ENCODE measurements around the gene CLDN4.
"Not testable (repeated sequence)": the region's sequence is repeated elsewhere in the genome, so short reads cannot be mapped to it uniquely, and the experiment has no call there.

The CLDN4 gene

DNA sequence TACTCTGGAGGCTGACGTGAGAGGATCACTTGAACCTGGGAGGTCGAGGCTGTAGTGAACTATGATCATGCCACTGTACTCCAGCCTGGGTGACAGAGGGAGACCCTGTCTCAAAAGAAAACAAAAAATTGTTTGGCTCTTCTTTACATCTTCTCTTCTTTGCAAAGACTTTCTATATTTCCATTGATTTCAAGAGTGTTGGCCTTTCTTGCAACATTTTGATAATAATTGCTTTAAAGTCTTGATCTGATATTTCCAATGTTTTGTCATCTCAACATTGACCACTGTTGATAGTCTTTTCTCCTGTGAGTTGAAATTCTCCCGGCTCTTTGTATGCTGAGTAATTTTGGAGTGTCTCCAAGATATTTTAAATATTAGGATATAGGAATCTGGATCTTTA is 17.8 kb upstream of the CLDN4 start:
- H3K9ac ChIP-seq (ENCODE audit: low read depth, low read length): no peak overlapping the region
- no peaks in the 10 kb centered on the region for H3K9me3 ChIP-seq (ENCODE audit: control insufficient read depth, insufficient read depth, low read length)
- H3K4me1 ChIP-seq (ENCODE audit: insufficient read depth, low read length): peaks cover 4% of the 10 kb centered on the region; the same call in 1 of the 2 replicates
- no peaks in the 10 kb centered on the region for H3K36me3 ChIP-seq (ENCODE audit: insufficient read depth, low read length)

DNA sequence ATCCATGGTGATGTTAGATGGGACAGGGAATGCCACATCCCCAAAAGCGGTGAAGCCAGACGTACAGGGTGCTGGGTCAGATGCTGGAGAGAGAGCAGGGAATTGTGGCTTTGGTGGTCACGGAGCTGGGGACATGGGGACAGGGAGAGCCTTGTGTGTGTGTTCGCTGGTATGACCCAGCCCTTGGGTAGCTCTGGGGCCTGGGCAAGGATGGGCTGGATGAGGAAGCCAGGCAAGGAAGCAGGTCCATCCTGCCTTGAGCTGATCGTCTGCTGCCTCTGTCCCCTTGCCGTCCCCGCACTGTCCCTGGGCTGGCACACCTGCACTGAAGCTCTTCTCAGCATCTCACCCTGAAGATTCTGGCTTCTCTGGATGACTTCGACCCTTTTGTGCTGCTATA is 15.4 kb upstream of the CLDN4 start:
- H3K9me3 ChIP-seq (ENCODE audit: control insufficient read depth, insufficient read depth, low read length): no peaks in the 10 kb centered on the region
- no peaks in the 10 kb centered on the region for H3K4me1 ChIP-seq (ENCODE audit: insufficient read depth, low read length)
- no peak overlapping the region for H3K9ac ChIP-seq (ENCODE audit: low read depth, low read length)
- H3K36me3 ChIP-seq (ENCODE audit: insufficient read depth, low read length): no peaks in the 10 kb centered on the region

DNA sequence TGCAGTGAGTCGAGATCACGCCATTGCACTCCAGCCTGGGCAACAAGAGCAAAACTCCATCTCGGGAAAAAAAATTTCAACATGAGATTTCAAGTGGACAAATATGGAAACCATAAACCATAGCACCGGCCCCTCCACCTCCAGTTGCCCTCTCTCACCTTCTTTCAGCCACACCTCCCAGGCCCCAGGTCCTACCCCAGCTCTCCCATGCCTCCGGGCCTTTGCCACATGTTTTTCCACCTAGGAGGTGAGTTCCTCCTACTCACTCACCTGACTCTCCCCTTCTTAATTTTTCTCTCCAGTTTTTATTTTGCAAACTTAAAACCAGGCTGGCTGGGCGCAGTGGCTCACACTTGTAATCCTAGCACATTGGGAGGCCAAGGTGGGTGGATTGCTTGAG is 13.7 kb upstream of the CLDN4 start:
- Histone ChIP-seq H3K36me3 (ENCODE audit: insufficient read depth, low read length) (no peaks in the 10 kb centered on the region), H3K4me1 (ENCODE audit: insufficient read depth, low read length) (no peaks in the 10 kb centered on the region)

DNA sequence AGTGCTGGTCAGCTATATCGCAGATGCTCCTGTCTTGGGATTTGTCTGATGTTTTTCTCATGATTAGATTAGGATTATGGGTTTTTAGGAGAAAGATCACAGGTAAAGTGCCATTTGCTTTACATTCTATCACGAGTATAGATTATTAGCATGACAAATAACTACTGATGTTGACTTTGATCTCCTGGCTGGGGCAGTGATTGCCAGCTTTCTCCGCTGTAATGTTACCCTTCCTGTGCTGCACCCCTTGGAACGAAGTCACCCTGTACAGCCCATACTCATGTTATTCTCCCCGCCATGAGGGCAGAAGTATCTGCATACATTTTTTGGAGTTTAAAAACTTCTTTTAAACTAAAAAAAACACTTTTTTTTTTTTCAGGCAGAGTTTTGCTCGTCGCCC is 10.8 kb upstream of the CLDN4 start:
- H3K36me3 ChIP-seq (ENCODE audit: insufficient read depth, low read length): no peaks in the 10 kb centered on the region
- peaks cover 13% of the 10 kb centered on the region; the same call in 1 of the 2 replicates for H3K4me1 ChIP-seq (ENCODE audit: insufficient read depth, low read length)
- no peaks in the 10 kb centered on the region for H3K9me3 ChIP-seq (ENCODE audit: control insufficient read depth, insufficient read depth, low read length)
- H3K9ac ChIP-seq (ENCODE audit: low read depth, low read length): no peak overlapping the region

More for the DNA sequence above, 13.7 kb upstream of the CLDN4 start:
- Histone ChIP-seq H3K9me3 (ENCODE audit: control insufficient read depth, insufficient read depth, low read length) (no peaks in the 10 kb centered on the region), H3K9ac (ENCODE audit: low read depth, low read length) (no peak overlapping the region)

DNA sequence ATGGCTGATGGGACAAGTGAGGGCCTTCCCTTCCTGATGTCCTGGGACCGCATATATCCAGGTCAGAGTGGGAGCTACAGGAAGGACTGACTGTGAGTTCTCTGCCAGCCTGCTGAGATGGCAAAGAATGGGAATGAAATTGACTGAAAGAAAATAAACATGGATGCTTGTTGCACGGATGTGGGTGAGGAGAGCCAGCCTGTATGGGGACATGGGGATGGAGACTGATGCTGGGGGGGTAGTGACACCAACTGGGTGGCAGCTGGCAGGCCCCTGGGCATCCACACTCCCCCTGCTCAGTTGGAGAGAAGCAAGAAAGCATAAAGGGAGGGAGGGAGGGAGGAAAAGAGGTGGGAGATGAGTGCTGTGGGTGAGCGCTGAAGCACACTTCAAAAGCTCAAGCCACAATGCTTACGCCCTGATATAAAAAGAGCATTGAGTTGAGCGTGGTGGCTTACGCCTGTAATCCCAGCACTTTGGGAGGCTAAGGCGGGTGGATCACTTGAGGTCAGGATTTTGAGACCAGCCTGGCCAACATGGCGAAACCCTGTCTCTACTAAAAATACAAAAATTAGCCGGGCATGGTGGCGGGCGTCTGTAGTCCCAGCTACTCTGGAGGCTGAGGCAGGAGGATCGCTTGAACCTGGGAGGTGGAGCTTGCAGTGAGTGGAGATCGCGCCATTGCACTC is 9.1 kb upstream of the CLDN4 start:
- not testable (repeated sequence) for H3K36me3 ChIP-seq (ENCODE audit: insufficient read depth, low read length); H3K9me3 ChIP-seq (ENCODE audit: control insufficient read depth, insufficient read depth, low read length); H3K9ac ChIP-seq (ENCODE audit: low read depth, low read length)
- H3K4me1 ChIP-seq (ENCODE audit: insufficient read depth, low read length): peaks cover 13% of the 10 kb centered on the region; the same call in 1 of the 2 replicates

DNA sequence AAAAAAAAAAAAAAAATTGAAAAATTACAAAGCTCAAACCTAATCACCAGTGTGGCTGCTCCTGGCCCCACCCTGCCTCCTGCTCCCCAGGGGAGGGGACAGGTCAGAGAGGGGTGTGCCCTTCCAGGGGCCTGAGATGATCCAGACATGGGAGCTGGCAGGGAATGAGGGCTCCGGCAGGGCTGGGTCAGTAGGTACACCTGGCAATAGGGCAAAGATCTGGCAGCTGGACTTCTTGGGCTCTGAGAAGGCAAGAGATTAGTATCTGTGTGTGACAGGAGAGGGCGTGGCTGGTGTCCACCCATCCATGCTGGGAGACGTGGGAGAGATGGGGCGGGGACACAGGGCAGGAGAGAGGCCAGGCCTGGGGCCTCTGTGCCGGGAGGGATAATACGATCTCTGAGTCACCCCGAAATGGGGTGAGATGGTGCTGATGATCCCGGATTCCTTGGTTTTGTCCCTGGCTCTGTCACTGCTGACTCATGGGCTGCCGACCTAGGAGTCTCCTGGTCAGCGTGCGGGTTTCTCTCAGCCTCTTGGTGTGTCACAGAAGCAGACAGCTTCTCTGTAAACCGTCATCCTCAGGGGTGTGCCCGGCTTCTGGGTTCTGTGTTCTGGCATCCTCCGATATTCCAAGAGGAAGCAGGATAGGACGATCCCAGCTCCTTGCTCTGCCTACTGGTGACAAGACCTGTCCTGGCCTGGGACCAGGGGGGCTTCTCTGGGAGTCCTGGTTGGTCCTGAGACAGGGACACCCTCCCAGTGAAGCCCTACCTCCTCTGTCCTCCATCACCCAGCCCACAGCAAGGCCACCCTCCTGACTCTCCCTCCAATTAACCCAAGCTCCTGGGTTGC is 8.2 kb upstream of the CLDN4 start:
- H3K9me3 ChIP-seq (ENCODE audit: control insufficient read depth, insufficient read depth, low read length): no peaks in the 10 kb centered on the region
- peaks cover 19% of the 10 kb centered on the region for H3K4me1 ChIP-seq (ENCODE audit: insufficient read depth, low read length)
- H3K9ac ChIP-seq (ENCODE audit: low read depth, low read length): no peak overlapping the region
- no peaks in the 10 kb centered on the region for H3K36me3 ChIP-seq (ENCODE audit: insufficient read depth, low read length)

DNA sequence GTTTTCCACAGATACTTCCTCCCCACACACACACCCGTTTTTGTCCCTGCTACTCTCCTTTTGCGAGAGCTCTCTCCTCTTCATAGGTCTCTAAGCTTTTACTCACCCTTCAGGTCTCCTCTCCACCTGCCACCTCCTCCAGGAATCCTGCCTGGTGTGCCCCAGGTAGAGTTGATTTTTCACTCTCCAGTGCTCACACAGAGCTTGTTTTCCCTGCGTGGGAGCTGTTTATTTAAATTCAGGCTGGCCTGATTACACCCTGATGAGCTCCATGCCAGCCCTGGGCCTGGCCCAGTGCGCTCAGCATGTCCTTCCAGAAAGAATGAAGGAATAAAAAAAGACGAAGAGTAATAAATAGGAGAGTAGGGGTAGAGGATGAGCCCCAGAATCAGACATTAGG is 7.5 kb upstream of the CLDN4 start:
- no peak overlapping the region for H3K9ac ChIP-seq (ENCODE audit: low read depth, low read length)
- H3K4me1 ChIP-seq (ENCODE audit: insufficient read depth, low read length): peaks cover 23% of the 10 kb centered on the region

DNA sequence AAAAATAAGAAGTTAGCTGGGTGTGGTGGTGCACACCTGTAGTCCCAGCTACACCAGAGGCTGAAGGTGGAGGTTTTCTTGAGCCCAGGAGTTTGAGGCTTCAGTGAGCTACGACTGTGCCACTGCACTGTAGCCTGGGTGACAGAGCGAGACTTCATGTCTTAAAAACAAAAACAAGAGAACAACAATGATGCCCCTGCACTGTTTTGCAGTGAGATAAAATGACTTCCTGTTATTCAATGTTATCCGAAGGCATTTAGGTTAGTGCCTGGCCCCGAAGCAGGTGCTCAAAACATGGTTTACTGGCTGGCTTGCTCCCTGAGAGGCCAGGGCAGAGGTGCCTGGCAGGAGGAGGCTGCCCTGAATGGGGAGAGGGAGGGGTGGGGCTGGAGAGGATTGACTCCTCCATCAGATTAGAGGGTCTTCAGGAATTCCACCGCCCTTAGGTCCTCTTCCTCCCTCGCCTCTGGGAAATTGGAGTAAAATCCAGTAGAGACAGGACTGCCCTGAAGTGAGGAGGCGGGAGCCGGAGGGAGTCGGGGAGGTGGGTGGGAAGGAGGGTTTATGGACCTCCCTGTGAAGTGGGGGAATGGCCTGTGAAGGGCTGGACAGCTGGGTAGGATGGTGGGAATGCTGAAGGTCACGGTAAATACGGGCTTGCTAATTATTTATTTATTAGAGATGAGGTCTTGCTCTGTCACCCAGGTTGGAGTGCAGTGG is 6.8 kb upstream of the CLDN4 start:
- H3K36me3 ChIP-seq (ENCODE audit: insufficient read depth, low read length): no peaks in the 10 kb centered on the region
- H3K9ac ChIP-seq (ENCODE audit: low read depth, low read length): no peak overlapping the region
- H3K9me3 ChIP-seq (ENCODE audit: control insufficient read depth, insufficient read depth, low read length): no peaks in the 10 kb centered on the region; the same call in 1 of the 2 replicates
- peaks cover 30% of the 10 kb centered on the region for H3K4me1 ChIP-seq (ENCODE audit: insufficient read depth, low read length)

More for the DNA sequence above, 7.5 kb upstream of the CLDN4 start:
- Histone ChIP-seq H3K9me3 (ENCODE audit: control insufficient read depth, insufficient read depth, low read length) (no peaks in the 10 kb centered on the region), H3K36me3 (ENCODE audit: insufficient read depth, low read length) (no peaks in the 10 kb centered on the region)

DNA sequence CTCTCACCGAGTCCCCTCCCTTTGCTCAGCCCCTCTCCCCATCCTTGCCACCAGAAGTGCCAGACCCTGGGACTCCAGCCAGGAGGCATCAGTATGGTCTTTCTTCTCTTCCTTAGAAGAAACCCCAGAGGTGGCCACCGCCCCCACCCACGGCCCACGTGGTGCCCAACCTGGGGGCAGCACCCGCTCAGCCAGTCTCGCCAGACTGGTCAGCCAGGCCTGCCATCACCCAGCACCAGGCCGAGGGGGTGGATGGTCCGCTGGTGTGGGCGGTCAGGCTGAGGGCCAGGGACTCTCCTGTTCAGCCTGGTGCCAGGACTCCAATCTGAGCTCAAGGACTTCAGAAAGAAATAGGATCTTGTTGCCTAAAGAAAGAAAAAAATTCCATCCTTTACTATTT is 5.8 kb upstream of the CLDN4 start:
- Histone ChIP-seq H3K9me3 (ENCODE audit: control insufficient read depth, insufficient read depth, low read length) (no peaks in the 10 kb centered on the region; the same call in 1 of the 2 replicates), H3K4me1 (ENCODE audit: insufficient read depth, low read length) (peaks cover 40% of the 10 kb centered on the region), H3K36me3 (ENCODE audit: insufficient read depth, low read length) (no peaks in the 10 kb centered on the region), H3K9ac (ENCODE audit: low read depth, low read length) (no peak overlapping the region)

DNA sequence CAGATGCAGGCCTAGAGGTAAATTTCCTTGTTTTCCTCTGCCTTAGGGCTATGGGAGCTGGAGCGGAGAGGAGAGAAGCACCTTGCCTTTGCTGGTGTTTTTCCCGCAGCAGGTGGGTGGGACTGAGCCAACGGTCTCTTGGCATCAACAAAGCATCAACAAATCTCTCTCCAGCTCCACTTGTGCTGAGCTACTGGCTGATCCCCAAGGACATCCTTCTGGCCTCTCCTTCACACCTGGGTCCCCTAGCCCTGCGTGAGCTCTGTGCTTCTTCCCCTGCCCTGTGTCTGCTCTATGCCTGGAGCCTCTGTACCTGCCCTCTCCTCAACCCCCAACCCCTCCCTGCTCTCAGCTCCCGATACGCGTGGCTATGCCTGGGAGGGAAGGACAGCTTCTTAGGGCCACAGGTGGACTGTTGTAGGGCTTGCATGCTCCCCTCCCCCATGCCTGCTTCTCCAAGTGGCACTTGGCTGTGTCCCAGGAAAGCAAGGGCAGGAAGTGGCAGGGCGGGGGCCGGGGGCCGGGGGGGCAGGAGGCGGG is 3.2 kb upstream of the CLDN4 start:
- Histone ChIP-seq H3K9ac (ENCODE audit: low read depth, low read length) (peak overlapping the region; percentile 32; the same call in 1 of the 2 replicates), H3K36me3 (ENCODE audit: insufficient read depth, low read length) (no peaks in the 10 kb centered on the region), H3K4me1 (ENCODE audit: insufficient read depth, low read length) (peaks cover 50% of the 10 kb centered on the region), H3K9me3 (ENCODE audit: control insufficient read depth, insufficient read depth, low read length) (no peaks in the 10 kb centered on the region; the same call in 1 of the 2 replicates)

DNA sequence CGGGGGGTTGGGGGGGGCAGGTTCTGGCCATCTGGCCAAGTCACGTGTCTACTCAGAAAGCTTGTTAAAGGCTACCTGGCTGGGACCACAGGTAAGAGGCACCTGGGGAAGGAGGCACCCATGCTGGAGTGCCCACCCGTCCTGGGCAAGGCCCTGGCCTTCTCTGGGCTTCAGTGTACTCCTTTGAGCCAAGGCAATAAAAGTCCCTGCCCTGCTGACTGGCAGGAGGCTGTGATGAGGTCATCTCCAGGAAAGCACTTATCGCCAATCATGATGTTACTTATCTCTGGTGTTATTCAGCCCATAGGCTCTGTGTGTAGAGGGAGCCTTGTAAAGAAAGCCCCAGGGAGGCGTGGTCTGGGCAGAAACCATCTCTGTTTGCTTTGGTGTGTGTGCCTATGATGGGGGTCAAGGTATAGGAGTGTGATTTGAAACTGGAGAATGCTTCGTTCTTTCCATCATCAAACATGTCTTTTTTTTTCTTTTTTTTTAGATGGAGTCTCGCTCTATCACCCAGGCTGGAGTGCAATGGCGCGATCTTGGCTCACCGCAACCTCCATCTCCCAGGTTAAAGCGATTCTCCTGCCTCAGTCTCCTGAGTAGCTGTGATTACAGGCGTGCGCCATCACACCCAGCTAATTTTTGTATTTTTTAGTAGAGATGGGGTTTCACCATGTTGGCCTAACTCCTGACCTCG is 2.5 kb upstream of the CLDN4 start:
- H3K36me3 ChIP-seq (ENCODE audit: insufficient read depth, low read length): no peaks in the 10 kb centered on the region
- peaks cover 50% of the 10 kb centered on the region for H3K4me1 ChIP-seq (ENCODE audit: insufficient read depth, low read length)
- H3K9ac ChIP-seq (ENCODE audit: low read depth, low read length): no peak overlapping the region
- no peaks in the 10 kb centered on the region; the same call in 1 of the 2 replicates for H3K9me3 ChIP-seq (ENCODE audit: control insufficient read depth, insufficient read depth, low read length)

DNA sequence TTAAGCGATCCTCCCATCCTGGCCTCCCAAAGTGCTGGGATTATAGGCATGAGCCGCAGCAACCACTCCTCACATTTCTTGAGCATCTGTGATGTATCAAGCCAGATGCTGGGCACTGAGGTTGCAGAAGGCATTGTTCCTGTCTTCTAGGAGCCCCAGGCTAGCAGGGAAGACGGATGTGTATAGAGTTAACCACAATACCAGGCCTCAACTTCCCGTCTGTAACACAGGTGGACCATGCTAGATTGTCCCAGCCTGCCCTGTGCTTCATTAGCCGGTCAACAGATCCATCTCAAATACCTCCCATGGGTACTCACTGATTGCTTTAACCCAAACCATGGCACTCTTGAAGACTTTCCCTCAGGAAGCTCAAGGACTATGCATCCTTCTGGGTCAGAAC is 1.8 kb upstream of the CLDN4 start:
- H3K9ac ChIP-seq (ENCODE audit: low read depth, low read length): no peak overlapping the region
- no peaks in the 10 kb centered on the region for H3K36me3 ChIP-seq (ENCODE audit: insufficient read depth, low read length)
- H3K4me1 ChIP-seq (ENCODE audit: insufficient read depth, low read length): peaks cover 53% of the 10 kb centered on the region
- H3K9me3 ChIP-seq (ENCODE audit: control insufficient read depth, insufficient read depth, low read length): no peaks in the 10 kb centered on the region; the same call in 1 of the 2 replicates

DNA sequence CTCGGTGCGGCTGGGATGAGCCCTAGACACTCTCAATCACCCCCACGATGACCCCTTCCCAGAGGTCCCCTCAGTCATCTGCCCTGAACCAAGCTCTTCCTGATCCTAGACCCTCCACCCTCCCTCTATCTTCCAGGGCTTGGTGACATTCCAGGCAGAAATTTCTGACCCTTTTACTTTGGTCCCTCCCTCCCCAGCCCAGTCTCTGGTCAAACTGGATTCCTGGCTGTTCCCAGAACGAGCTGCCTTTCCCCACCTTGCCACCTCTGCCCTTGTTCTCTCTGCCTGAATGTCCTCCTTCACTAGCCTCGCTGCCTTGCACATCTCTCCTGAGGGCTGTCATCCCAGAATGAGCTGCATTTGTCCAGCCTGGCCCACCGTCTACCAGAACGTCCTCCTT is 1.3 kb upstream of the CLDN4 start:
- peaks cover 53% of the 10 kb centered on the region for H3K4me1 ChIP-seq (ENCODE audit: insufficient read depth, low read length)

More for the DNA sequence above, 1.3 kb upstream of the CLDN4 start:
- no peak overlapping the region for H3K9ac ChIP-seq (ENCODE audit: low read depth, low read length)
- H3K9me3 ChIP-seq (ENCODE audit: control insufficient read depth, insufficient read depth, low read length): peaks cover 4% of the 10 kb centered on the region; the same call in 1 of the 2 replicates
- no peaks in the 10 kb centered on the region for H3K36me3 ChIP-seq (ENCODE audit: insufficient read depth, low read length)

All from ES-I3 (cell line).